Hepatic stellate cell (primary cell): Measurements from ENCODE around the gene NKPD1.

Experiments
- DNase-seq: peaks from one replicate; pipeline ENCODE4 v3.0.0; 2011; ENCODE audit warnings: low spot score

Gene NKPD1

DNA sequence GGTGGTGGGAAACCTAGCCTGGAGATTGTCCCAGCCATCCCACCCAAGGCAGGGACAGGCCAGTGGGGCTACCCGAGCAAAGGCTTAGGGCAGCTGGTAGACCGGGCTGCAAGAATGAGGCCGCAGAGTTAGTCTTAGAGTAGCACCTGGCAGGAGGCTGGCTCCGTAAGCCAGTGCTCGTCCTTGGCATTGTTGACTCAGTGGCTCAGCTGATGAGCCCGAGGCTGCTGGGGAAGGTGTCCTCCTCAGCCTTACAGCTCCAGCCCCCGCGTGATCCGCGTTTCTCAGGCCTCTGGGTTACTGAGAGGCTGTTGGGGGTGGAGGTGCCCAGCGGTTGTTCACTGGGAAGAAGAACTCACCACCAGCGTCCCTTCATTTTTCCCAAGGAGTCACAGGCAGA lies 43.1 kb downstream of the NKPD1 start:
- DNase-seq, result no peak

DNA sequence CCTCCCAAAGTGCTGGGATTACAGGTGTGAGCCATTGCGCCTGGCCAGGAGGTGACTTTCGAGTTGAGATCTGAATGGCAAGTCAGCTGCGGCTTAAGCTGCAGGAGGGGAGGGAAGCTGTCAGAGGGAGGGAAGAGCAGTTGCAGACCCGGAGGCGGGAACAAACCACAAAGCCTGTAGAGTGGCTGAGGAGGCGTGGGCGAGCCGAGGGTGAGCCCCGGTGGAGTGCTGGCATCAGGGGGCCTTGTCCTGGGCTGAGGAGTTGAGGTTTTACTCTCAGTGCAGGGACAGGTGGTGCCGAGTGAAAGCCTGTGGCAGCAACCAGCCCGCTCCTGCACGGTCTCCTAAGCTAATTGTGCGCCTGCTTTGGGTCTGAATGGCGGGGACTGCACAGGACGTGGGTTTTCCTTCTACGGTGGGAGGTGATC lies 43.6 kb downstream of the NKPD1 start:
- no peak for DNase-seq

DNA sequence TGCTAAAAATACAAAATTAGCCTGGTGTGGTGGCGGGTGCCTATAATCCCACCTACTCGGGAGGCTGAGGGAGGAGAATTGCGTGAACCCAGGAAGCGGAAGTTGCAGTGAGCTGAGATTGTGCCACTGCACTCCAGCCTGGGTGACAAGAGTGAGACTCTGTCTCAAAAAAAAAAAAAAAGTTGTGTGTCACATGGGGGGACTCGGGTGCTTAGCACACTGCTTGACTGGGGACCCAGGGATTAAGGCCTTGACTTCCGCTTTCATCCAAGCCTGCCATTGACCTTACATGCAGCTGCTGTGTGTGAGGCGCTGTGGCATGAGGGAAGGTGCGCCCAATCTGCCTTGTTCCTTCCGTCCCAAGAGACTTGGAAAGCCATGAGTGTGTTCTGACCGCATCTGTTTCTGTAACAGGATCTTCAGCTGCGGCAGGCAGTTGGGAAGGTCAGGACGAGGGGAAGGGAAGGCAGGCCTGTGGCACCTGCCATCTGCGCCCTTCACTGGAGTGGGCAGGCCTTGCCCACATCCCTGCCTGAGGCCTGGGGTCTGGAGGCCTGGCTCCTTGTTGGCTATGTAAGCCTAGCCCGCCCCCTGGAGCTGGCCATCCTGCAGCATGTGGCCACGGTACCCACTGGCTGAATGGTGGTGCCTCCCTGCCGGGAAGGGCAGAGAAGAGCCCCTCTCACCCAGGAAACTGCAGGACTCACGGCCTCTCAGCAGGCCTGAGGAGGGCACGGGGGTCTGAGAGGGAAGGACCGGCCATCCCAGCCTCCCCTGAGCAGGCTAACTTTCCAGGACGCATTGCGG lies 44.8 kb downstream of the NKPD1 start:
- no peak for DNase-seq

DNA sequence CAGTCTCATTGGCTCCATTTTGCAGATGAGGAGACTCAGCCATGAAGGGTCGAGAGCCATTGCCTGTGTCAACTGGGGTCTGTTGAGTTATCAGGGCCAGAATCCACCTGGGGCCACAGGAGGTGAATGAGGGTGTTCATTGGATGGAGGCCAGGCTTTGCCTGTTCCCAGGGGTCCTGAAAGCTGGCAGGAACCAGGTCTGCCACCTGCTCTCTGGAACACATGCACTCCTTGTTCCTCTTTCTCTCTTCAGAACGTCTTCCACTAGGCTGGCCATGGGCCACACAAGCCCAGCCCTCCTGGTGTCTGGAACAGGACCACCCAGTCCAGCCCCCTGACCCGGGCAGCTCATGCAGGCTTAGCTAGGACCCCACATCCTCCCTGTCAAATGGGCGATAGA lies 46.7 kb downstream of the NKPD1 start:
- no peak for DNase-seq

DNA sequence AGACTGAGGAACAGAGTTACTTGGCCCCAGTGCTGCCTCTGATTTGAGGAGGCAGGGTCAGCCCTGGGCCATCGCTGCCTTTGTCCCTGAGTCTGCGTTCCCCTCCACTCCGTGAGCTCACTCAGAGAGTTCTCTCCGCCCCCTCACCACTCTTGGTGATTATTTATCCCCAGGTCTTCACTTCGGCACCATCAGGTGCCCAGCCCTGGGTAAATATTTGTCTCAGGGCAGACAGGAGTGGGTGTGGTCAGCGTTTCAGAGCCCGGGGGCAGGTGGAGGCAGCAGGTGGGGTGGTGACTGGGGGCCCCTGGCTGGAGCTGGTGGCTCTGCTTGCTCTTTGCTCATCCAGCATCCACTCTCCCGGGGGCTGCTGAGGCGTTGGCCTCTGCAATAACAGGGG lies 47.2 kb downstream of the NKPD1 start:
- no peak for DNase-seq

- no peak for DNase-seq
These were observed 48.5 kb downstream of the NKPD1 start for GRCh38 chr19:45112111-45112827.
